HepG2 (cell line): Measurements from ENCODE around the gene YIF1A. TPM values are rescaled to one million over a fixed set of nuclear protein-coding genes. Genes with fewer than 3 reads are reported as not detected.

Experiments used
- ATF7 ChIP-seq, 2 experiments: fragments of 450-650 bp in 1 of 2; sonication (generic) in 1 of 2; formaldehyde crosslinking in 1 of 2; IDR thresholded peaks; 2 replicates each; pipeline versions ENCODE4 v1.4.0 to v1.6.1; 2016 to 2020; ENCODE audit warnings: antibody characterized with exemption in 1 of 2, mild to moderate bottlenecking in 1 of 2, missing genetic modification reagents in 1 of 2
- CBX5 ChIP-seq: sonication (generic); formaldehyde crosslinking; IDR thresholded peaks from 2 replicates; pipeline ENCODE4 v1.4.0; 2020; ENCODE audit warnings: missing genetic modification reagents, borderline replicate concordance
- CEBPG ChIP-seq: IDR thresholded peaks from 2 replicates; pipeline ENCODE4 v1.6.1; 2016
- FOXA3 ChIP-seq: IDR thresholded peaks from 2 replicates; pipeline ENCODE4 v1.6.1; 2016; ENCODE audit warnings: missing genetic modification reagents, missing compliant biosample characterization
- FOXC1 ChIP-seq: sonication (generic); formaldehyde crosslinking; IDR thresholded peaks from 2 replicates; pipeline ENCODE4 v1.8.0; 2022; ENCODE audit warnings: mild to moderate bottlenecking, missing genetic modification reagents, borderline replicate concordance
- HMG20B ChIP-seq: conservative IDR thresholded peaks from 2 replicates; pipeline ENCODE4 v1.6.1; 2016; ENCODE audit warnings: missing genetic modification reagents, missing compliant biosample characterization
- MBD4 ChIP-seq: IDR thresholded peaks from 2 replicates; pipeline ENCODE4 v1.6.1; 2012; ENCODE audit warnings: low read length, inconsistent platforms, borderline replicate concordance
- RARA ChIP-seq: IDR thresholded peaks from 2 replicates; pipeline ENCODE4 v1.6.1; 2016; ENCODE audit warnings: missing genetic modification reagents, missing compliant biosample characterization
- SUZ12 ChIP-seq: fragments of 150-350 bp; IDR thresholded peaks from 2 replicates; pipeline ENCODE4 v1.6.1; 2014; ENCODE audit warnings: low read depth, low read length
- ZEB1 ChIP-seq: IDR thresholded peaks from 2 replicates; pipeline ENCODE4 v1.6.1; 2012; ENCODE audit warnings: mild to moderate bottlenecking, low read depth, inconsistent platforms; ENCODE audit not compliant: insufficient replicate concordance
- ZMYM4 ChIP-seq: sonication (generic); formaldehyde crosslinking; IDR thresholded peaks from 2 replicates; pipeline ENCODE4 v1.8.1; 2023; ENCODE audit warnings: mild to moderate bottlenecking, missing genetic modification reagents
- ZNF282 ChIP-seq: fragments of 450-650 bp; IDR thresholded peaks from 2 replicates; pipeline ENCODE4 v1.6.1; 2018; ENCODE audit not compliant: partially characterized antibody
- ZNF3 ChIP-seq: IDR thresholded peaks from 2 replicates; pipeline ENCODE4 v1.7.0; 2017; ENCODE audit warnings: inconsistent platforms
- ZNF383 ChIP-seq: sonication (generic); formaldehyde crosslinking; IDR thresholded peaks from 2 replicates; pipeline ENCODE4 v1.4.0; 2020; ENCODE audit warnings: missing genetic modification reagents, mild to moderate bottlenecking, borderline replicate concordance
- ZNF549 ChIP-seq: sonication (generic); formaldehyde crosslinking; IDR thresholded peaks from 2 replicates; pipeline ENCODE4 v1.5.0; 2020; ENCODE audit warnings: missing genetic modification reagents
- ZSCAN21 ChIP-seq: sonication (generic); formaldehyde crosslinking; IDR thresholded peaks from 2 replicates; pipeline ENCODE4 v1.8.0; 2022; ENCODE audit warnings: mild to moderate bottlenecking, missing genetic modification reagents, moderate library complexity, borderline replicate concordance
- polyA plus RNA-seq, 8 experiments: library from polyadenylated mRNA; depleted of rRNA in 3 of 8; stranded (reverse) in 7 of 8; unstranded in 1 of 8; fragments of >200 nt; fragmentation: Illumina TruSeq in 4 of 8; extraction: Trizol in 4 of 8; gene quantifications; 2 replicates each; pipeline versions ENCODE4 v1.2.1 to v1.2.3, GENCODE V29; 2011 to 2016; ENCODE audit warnings: low read depth in 4 of 8, missing spikeins in 1 of 8, mixed read lengths in 1 of 8; ENCODE audit not compliant: insufficient read depth in 1 of 8
- total RNA-seq, 5 experiments: library from RNA; depleted of rRNA; stranded (reverse); fragments of >200 nt; fragmentation: Illumina TruSeq; extraction: Trizol; gene quantifications; 2 replicates each; pipeline ENCODE4 v1.2.3, GENCODE V29; 2016; ENCODE audit warnings: low read depth in 1 of 5
- TF ChIP-seq, protein P1 (sequence below): sonication (generic); formaldehyde crosslinking; IDR thresholded peaks from 2 replicates; pipeline ENCODE4 v1.5.0; 2020; ENCODE audit warnings: mild to moderate bottlenecking, missing genetic modification reagents
- TF ChIP-seq, protein P2 (sequence below): IDR thresholded peaks from 2 replicates; pipeline ENCODE4 v1.6.1; 2016; ENCODE audit warnings: low read depth, borderline replicate concordance
- TF ChIP-seq, protein P3 (sequence below): sonication (generic); formaldehyde crosslinking; IDR thresholded peaks from 2 replicates; pipeline ENCODE4 v1.4.0; 2020; ENCODE audit warnings: mild to moderate bottlenecking, missing genetic modification reagents
- TF ChIP-seq, protein P4 (sequence below): sonication (generic); formaldehyde crosslinking; IDR thresholded peaks from 2 replicates; pipeline ENCODE4 v1.4.0; 2020; ENCODE audit warnings: missing genetic modification reagents
- TF ChIP-seq, protein P5 (sequence below): IDR thresholded peaks from 2 replicates; pipeline ENCODE4 v1.6.1; 2016
- TF ChIP-seq, protein P6 (sequence below): sonication (generic); formaldehyde crosslinking; IDR thresholded peaks from 2 replicates; pipeline ENCODE4 v1.5.0; 2020; ENCODE audit warnings: mild to moderate bottlenecking, missing genetic modification reagents, moderate library complexity

Gene YIF1A
- total and polyA plus RNA-seq, 2 of the 13 experiments (the other 11 are each of a cell fraction or from before 2014, with no cell fraction given) = 133 to 145 TPM

DNA sequence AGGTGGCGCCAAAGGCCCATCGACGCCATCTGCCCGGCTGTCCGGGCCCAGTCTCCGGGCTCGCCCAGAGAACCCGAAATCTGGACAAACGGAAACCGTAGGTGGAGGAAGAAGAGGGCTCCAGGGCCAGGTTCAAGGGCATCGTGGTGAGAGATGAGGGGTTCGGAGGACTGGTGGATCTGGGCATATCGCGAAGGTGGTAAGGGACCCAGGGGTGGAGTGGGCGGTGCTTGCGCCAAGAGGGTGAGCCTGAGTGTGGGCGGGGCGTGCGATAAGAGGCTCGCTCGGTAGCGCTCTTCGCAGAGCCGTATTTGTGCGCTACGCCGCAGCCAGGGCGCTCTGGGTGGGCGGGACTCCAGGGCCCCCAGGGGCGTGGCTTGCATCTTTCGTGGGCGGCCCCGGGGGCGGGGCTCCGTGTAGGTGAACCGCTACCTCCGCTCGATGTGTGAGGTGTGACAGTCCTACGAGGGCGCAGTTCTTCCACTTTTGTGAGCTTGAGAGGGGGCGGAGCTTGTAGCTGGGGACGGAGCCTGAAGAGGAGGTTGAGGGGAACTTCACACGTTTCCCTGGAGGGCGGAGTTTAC lies 23.1 kb upstream of the YIF1A start (continued):
- TF ChIP-seq SUZ12 (no peak), FOXC1 (CRISPR knock-in tag) (no peak), RARA (CRISPR knock-in tag) (0 out of 2 replicates have a peak, but pooled peaks have one; percentile 7), ZNF3 (no peak), ZMYM4 (CRISPR knock-in tag) (no peak), FOXA3 (CRISPR knock-in tag) (peak; percentile 35; the same call in 1 of the 2 replicates), CEBPG (CRISPR knock-in tag) (no peak), ZNF549 (CRISPR knock-in tag) (no peak), CBX5 (peak; percentile 69; the same call in 1 of the 2 replicates), ATF7 (IDR thresholded peaks at IDR 0.05) (no peak), ATF7 (CRISPR knock-in tag; IDR thresholded peaks at IDR 0.05) (no peak), ZNF282 (no peak), HMG20B (CRISPR knock-in tag) (no peak), ZEB1 (no peak), ZSCAN21 (CRISPR knock-in tag) (peak; percentile 42; the same call in 1 of the 2 replicates), MBD4 (no peak), ZNF383 (CRISPR knock-in tag) (no peak)
- TF ChIP-seq, protein P1, sequence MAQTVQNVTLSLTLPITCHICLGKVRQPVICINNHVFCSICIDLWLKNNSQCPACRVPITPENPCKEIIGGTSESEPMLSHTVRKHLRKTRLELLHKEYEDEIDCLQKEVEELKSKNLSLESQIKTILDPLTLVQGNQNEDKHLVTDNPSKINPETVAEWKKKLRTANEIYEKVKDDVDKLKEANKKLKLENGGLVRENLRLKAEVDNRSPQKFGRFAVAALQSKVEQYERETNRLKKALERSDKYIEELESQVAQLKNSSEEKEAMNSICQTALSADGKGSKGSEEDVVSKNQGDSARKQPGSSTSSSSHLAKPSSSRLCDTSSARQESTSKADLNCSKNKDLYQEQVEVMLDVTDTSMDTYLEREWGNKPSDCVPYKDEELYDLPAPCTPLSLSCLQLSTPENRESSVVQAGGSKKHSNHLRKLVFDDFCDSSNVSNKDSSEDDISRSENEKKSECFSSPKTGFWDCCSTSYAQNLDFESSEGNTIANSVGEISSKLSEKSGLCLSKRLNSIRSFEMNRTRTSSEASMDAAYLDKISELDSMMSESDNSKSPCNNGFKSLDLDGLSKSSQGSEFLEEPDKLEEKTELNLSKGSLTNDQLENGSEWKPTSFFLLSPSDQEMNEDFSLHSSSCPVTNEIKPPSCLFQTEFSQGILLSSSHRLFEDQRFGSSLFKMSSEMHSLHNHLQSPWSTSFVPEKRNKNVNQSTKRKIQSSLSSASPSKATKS (CRISPR knock-in tag) = no peak
- TF ChIP-seq, protein P2, sequence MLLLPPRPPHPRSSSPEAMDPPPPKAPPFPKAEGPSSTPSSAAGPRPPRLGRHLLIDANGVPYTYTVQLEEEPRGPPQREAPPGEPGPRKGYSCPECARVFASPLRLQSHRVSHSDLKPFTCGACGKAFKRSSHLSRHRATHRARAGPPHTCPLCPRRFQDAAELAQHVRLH (CRISPR knock-in tag) = 0 out of 2 replicates have a peak, but pooled peaks have one; percentile 81
- TF ChIP-seq, protein P3, sequence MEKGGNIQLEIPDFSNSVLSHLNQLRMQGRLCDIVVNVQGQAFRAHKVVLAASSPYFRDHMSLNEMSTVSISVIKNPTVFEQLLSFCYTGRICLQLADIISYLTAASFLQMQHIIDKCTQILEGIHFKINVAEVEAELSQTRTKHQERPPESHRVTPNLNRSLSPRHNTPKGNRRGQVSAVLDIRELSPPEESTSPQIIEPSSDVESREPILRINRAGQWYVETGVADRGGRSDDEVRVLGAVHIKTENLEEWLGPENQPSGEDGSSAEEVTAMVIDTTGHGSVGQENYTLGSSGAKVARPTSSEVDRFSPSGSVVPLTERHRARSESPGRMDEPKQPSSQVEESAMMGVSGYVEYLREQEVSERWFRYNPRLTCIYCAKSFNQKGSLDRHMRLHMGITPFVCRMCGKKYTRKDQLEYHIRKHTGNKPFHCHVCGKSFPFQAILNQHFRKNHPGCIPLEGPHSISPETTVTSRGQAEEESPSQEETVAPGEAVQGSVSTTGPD (CRISPR knock-in tag) = no peak
- TF ChIP-seq, protein P4, sequence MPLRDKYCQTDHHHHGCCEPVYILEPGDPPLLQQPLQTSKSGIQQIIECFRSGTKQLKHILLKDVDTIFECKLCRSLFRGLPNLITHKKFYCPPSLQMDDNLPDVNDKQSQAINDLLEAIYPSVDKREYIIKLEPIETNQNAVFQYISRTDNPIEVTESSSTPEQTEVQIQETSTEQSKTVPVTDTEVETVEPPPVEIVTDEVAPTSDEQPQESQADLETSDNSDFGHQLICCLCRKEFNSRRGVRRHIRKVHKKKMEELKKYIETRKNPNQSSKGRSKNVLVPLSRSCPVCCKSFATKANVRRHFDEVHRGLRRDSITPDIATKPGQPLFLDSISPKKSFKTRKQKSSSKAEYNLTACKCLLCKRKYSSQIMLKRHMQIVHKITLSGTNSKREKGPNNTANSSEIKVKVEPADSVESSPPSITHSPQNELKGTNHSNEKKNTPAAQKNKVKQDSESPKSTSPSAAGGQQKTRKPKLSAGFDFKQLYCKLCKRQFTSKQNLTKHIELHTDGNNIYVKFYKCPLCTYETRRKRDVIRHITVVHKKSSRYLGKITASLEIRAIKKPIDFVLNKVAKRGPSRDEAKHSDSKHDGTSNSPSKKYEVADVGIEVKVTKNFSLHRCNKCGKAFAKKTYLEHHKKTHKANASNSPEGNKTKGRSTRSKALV = peak; percentile 66
- TF ChIP-seq, protein P5, sequence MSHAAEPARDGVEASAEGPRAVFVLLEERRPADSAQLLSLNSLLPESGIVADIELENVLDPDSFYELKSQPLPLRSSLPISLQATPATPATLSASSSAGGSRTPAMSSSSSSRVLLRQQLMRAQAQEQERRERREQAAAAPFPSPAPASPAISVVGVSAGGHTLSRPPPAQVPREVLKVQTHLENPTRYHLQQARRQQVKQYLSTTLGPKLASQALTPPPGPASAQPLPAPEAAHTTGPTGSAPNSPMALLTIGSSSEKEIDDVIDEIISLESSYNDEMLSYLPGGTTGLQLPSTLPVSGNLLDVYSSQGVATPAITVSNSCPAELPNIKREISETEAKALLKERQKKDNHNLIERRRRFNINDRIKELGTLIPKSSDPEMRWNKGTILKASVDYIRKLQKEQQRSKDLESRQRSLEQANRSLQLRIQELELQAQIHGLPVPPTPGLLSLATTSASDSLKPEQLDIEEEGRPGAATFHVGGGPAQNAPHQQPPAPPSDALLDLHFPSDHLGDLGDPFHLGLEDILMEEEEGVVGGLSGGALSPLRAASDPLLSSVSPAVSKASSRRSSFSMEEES (CRISPR knock-in tag) = no peak
- TF ChIP-seq, protein P6, sequence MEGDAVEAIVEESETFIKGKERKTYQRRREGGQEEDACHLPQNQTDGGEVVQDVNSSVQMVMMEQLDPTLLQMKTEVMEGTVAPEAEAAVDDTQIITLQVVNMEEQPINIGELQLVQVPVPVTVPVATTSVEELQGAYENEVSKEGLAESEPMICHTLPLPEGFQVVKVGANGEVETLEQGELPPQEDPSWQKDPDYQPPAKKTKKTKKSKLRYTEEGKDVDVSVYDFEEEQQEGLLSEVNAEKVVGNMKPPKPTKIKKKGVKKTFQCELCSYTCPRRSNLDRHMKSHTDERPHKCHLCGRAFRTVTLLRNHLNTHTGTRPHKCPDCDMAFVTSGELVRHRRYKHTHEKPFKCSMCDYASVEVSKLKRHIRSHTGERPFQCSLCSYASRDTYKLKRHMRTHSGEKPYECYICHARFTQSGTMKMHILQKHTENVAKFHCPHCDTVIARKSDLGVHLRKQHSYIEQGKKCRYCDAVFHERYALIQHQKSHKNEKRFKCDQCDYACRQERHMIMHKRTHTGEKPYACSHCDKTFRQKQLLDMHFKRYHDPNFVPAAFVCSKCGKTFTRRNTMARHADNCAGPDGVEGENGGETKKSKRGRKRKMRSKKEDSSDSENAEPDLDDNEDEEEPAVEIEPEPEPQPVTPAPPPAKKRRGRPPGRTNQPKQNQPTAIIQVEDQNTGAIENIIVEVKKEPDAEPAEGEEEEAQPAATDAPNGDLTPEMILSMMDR (CRISPR knock-in tag) = peak; percentile 96
